PFSK-1 (cell line): ENCODE data around the gene POMT1.

ENCODE experiments used
- SIN3A ChIP-seq: IDR thresholded peaks from 2 replicates; pipeline ENCODE4 v1.6.1; 2012; ENCODE audit warnings: mild to moderate bottlenecking, low read length, moderate library complexity, borderline replicate concordance; ENCODE audit not compliant: insufficient read depth
- TAF1 ChIP-seq: IDR thresholded peaks from 2 replicates; pipeline ENCODE4 v1.6.1; 2012; ENCODE audit warnings: low read length, control low read depth, borderline replicate concordance; ENCODE audit not compliant: insufficient read depth

DNA sequence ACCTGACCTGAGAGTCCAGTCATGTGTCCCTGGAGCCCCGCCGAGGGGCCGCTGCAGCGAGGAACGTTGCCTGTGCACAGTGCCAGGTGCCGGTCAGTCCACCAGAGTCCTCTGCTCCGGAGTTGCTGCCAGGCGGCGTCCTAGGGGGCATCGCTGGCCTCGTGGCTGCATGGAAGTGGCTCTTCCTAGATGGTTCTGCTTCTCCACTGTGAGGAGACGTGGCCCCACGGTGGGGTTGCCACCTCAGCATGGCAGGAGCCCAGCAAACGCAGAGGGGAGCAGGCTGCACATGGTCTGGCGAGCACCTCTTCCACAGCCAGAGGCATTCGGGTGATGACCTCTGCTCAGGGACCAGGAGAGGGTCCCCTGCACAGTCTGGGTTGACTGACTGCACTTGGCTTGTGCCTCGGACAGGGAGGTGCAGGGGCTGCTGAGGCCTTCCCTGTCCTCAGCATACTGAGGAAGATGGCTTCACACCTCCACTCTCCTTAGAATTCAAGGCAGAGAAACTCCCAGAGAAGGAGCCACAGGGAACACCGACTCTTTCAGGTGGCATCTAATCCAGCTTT lies 25.9 kb upstream of the POMT1 start:
- TF ChIP-seq TAF1 (no peak), SIN3A (no peak)
